Adrenal gland (tissue), 12 donors: ENCODE results near the gene FBLN5. TPM values are rescaled to one million over a fixed set of nuclear protein-coding genes. Genes with fewer than 3 reads are reported as not detected.

Experiments
- DNase-seq, 7 donors: peaks; one replicate each; pipeline ENCODE4 v3.0.0-alpha.2; 2019 to 2020
- H3K27ac ChIP-seq, 5 donors: fragments of 200-600 bp; sonication (generic) in 4 of 5; 1 replicate in 3 of 5; 2 replicates in 2 of 5; pipeline versions ENCODE4 v1.5.1 to v1.8.0; 2016 to 2020; ENCODE audit warnings: mild to moderate bottlenecking in 1 of 5
- H3K27me3 ChIP-seq: fragments of 200-600 bp; 2 replicates; pipeline ENCODE4 v1.8.0; 2021
- H3K36me3 ChIP-seq, 2 donors: fragments of 200-600 bp; replicated peaks in 1 of 2; 1 replicate in 1 of 2; 2 replicates in 1 of 2; pipeline versions ENCODE4 v1.5.1 to v1.8.0; 2018 to 2022
- H3K4me1 ChIP-seq, 2 donors: fragments of 200-600 bp; replicated peaks in 1 of 2; 1 replicate in 1 of 2; 2 replicates in 1 of 2; pipeline versions ENCODE4 v1.5.1 to v1.8.0; 2018 to 2021
- H3K4me3 ChIP-seq, 4 donors: fragments of 200-600 bp; sonication (generic) in 3 of 4; one replicate each; pipeline ENCODE4 v1.5.1; 2016 to 2018
- H3K9me3 ChIP-seq, 3 donors: fragments of 200-600 bp; sonication (generic) in 1 of 3; replicated peaks in 1 of 3; 1 replicate in 2 of 3; 2 replicates in 1 of 3; pipeline versions ENCODE4 v1.5.1 to v1.8.0; 2016 to 2021
- POLR2A ChIP-seq, 2 donors: fragments of 450-650 bp; IDR thresholded peaks; one replicate each; pipeline ENCODE4 v1.6.1; 2017; ENCODE audit warnings: antibody characterized with exemption in 2 of 2, mild to moderate bottlenecking in 2 of 2, moderate library complexity in 1 of 2
- WGBS, 4 donors: extraction: QIAGEN DNeasy Blood & Tissue Kit in 2 of 4; methylation state at CpG; one replicate each; pipeline versions ENCODE4 v1.1.5 to v1.1.7; 2013 to 2017; 5-methylcytosine and 5-hydroxymethylcytosine counted together
- intact Hi-C, 2 donors: fragments of 100-400 bp; cut with DNase I; formaldehyde crosslinking; loops; one replicate each; pipeline versions ENCODE4 v1.14.1 to v1.15.0; 2022 to 2023
- polyA plus RNA-seq, 3 donors: library from polyadenylated mRNA; stranded (reverse); fragments of 200-250 nt in 2 of 3; fragments of 350-450 nt in 1 of 3; fragmentation: Illumina TruSeq in 1 of 3; extraction: RNeasy Lipid Tissue Mini Kit (QIAGEN cat#74804) in 1 of 3; gene quantifications; one replicate each; pipeline ENCODE4 v1.2.3, GENCODE V29; 2013 to 2014
- total RNA-seq, 9 donors: library from RNA; depleted of rRNA in 4 of 9; stranded (reverse); fragments of >200 nt in 4 of 9; fragments of 120-200 nt in 1 of 9; fragmentation: NEBNext Ultra II Directional in 1 of 9; extraction: Animal tissue kit (Norgen Biotek cat#: 25700) in 1 of 9; gene quantifications; one replicate each; pipeline versions ENCODE4 v1.1.0 to v1.2.4, GENCODE V29; 2013 to 2023
- TF ChIP-seq, protein P1 (sequence below), 6 experiments: fragments of 450-650 bp in 4 of 6; fragments of 200-600 bp in 2 of 6; sonication (generic) in 1 of 6; IDR thresholded peaks; 1 replicate in 5 of 6; 2 replicates in 1 of 6; pipeline versions ENCODE4 v1.5.1 to v1.8.0; 2016 to 2021; ENCODE audit warnings: antibody characterized with exemption in 6 of 6, mild to moderate bottlenecking in 2 of 6, moderate library complexity in 1 of 6
- donor health status: healthy with polysubstance abuse.
- donor health status: Bipolar disorder and iron deficiency.
- donor health status: DM: yes; HTN: yes; CAD: no.
- donor health status: DM: no; HTN: no; CAD: no.
- donor health status: DM: no; HTN: no; CAD: no.
- donor health status: DM: yes; HTN: yes; CAD: no.

FBLN5 gene
- total and polyA plus RNA-seq, 12 donors = 26.0 to 389 (median 125) TPM

DNA sequence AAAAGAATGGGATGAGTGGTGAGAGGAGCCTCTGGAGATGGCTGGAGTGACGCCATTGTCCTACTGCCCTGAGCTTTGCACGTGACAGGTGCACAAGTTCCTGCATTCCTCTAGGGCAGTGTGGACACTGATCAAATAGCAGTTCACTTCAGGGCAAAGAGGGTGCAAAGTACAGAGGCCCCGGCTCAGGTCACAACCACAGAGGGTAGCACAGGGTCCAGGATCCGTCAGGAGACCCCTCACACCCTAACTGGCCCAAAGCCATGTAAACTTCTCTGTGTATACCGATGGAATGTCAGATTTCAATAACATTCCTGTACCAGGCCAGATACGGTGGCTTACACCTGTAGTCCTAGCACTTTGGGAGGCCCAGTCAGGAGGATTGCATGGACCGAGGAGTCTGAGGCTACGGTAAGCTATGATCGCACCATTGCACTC lies 10.4 kb upstream of the FBLN5 start:
- no peak overlapping the region for H3K27ac ChIP-seq
- no peak for TF ChIP-seq POLR2A (IDR thresholded peaks at IDR 0.05)
- TF ChIP-seq, protein P1, sequence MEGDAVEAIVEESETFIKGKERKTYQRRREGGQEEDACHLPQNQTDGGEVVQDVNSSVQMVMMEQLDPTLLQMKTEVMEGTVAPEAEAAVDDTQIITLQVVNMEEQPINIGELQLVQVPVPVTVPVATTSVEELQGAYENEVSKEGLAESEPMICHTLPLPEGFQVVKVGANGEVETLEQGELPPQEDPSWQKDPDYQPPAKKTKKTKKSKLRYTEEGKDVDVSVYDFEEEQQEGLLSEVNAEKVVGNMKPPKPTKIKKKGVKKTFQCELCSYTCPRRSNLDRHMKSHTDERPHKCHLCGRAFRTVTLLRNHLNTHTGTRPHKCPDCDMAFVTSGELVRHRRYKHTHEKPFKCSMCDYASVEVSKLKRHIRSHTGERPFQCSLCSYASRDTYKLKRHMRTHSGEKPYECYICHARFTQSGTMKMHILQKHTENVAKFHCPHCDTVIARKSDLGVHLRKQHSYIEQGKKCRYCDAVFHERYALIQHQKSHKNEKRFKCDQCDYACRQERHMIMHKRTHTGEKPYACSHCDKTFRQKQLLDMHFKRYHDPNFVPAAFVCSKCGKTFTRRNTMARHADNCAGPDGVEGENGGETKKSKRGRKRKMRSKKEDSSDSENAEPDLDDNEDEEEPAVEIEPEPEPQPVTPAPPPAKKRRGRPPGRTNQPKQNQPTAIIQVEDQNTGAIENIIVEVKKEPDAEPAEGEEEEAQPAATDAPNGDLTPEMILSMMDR (IDR thresholded peaks at IDR 0.05) = no peak
- no peaks in the 10 kb centered on the region for H3K9me3 ChIP-seq
- peaks cover 0 to 3% of the 10 kb centered on the region in 2 donors for H3K4me1 ChIP-seq
- 89 to 92% (median 91%) methylated on average over 7 to 9 of the region's 9 CpGs for WGBS, 4 donors
- intact Hi-C loops = loop anchor here in 1 of 2 donors (5.0 kb wide), 1 partner anchor 46 kb away; no protein-coding TSS in a partner anchor
- no peaks in the 10 kb centered on the region for H3K27me3 ChIP-seq
- H3K36me3 ChIP-seq = no peaks in the 10 kb centered on the region
- DNase-seq = no peak
- H3K4me3 ChIP-seq = no peak overlapping the region

DNA sequence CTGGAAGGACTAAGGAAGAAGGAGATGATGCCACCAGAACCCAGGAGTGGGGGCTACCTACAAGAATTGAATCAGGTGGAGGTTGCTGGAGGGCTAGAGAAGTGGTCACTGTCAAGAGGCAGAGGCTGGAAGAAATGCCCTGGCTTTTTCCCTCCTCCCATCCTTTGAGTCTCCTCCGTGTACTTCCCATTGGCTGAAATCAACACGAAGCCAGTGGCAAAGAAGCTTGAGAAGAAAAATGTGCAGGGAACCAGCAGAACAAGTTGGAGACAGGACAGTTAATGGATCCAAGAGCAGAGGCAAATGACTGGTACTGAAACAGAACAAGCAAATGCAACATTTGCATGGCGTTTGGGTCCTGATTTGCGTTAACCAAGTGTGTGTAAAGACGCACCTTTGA lies 9.1 kb upstream of the FBLN5 start:
- Histone ChIP-seq H3K4me1 (peaks cover 0 to 3% of the 10 kb centered on the region in 2 donors), H3K9me3 (no peaks in the 10 kb centered on the region), H3K27me3 (no peaks in the 10 kb centered on the region), H3K36me3 (no peaks in the 10 kb centered on the region), H3K27ac (no peak overlapping the region), H3K4me3 (no peak overlapping the region)
- 76 to 88% (median 81%) methylated on average over 5 of the region's 5 CpGs for WGBS, 4 donors
- intact Hi-C loops = loop anchor here in 1 of 2 donors (5.0 kb wide), 1 partner anchor 44 kb away; no protein-coding TSS in a partner anchor
- TF ChIP-seq, protein P1 (IDR thresholded peaks at IDR 0.05) = no peak
- no peak for TF ChIP-seq POLR2A (IDR thresholded peaks at IDR 0.05)
- DNase-seq = no peak

DNA sequence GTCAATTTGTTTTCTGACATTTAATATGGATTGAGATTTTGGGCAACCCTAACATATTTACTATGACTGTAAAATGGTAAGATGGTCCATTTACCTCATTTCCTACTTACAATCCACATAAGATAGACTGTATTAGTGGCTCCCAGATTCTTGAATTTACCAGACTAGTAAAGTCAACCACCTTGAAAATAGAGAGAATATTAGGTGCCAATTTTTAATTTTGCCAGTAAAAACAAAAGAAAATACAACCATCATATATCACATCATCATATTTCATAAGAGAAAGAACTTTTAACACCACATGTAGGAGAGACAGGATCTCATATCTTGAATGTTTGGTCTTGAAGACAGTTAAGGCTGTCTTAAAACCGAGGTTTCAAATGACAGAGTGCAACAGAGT lies 7.7 kb upstream of the FBLN5 start:
- H3K4me1 ChIP-seq = peaks cover 0 to 3% of the 10 kb centered on the region in 2 donors
- WGBS, 4 donors = 59 to 72% (median 68%) methylated on average over 1 of the region's 1 CpG
- H3K27ac ChIP-seq = no peak overlapping the region
- no peak for TF ChIP-seq POLR2A (IDR thresholded peaks at IDR 0.05)
- TF ChIP-seq, protein P1 (IDR thresholded peaks at IDR 0.05) = no peak
- no peaks in the 10 kb centered on the region for H3K36me3 ChIP-seq
- no peak for DNase-seq
- H3K4me3 ChIP-seq = no peak overlapping the region
- H3K27me3 ChIP-seq = no peaks in the 10 kb centered on the region
- no peaks in the 10 kb centered on the region for H3K9me3 ChIP-seq
- intact Hi-C loops = loop anchor here in 1 of 2 donors (5.0 kb wide), 1 partner anchor 43 kb away; no protein-coding TSS in a partner anchor

DNA sequence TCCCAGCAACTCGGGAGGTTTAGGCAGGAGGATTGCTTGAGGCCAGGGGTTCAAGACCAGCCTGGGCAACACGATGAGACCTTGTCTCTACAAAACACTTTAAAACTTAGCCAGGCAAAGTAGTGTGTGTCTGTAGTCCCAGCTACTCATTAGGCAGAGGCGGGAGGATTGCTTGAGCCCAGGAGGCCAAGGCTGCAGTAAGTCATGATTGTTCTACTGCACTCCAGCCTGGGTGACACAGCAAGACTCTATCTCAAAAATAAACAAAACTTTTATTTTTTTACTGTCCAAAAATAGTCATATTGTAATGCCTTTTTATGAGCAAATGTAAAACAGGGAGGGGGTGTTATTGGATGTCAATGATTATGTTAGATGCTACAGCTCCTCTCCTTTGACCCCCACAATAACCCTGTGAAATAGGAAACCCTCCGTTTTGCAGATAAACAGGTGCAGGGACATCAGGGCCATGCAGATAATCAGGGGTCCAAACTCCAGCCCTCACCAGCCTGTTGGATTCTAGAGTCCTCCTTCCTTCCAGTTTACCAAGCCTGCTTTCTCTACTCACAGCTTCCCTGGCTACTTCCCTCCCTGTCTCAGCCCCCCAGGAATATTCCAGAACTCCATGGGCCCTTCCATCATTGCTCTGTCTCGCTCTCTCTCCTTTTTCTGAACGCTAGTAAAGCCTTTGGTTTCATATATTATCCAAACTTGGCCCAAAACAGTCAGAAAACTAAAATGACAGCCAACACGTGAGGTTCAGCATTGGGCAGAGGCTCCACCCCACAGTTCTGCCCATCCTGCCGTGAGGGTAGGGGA lies 5.9 kb upstream of the FBLN5 start:
- no peak for TF ChIP-seq POLR2A (IDR thresholded peaks at IDR 0.05)
- TF ChIP-seq, protein P1 (IDR thresholded peaks at IDR 0.05) = no peak
- peak; percentile 34 to 73 (median 50) for DNase-seq
- no peaks in the 10 kb centered on the region for H3K27me3 ChIP-seq
- H3K4me3 ChIP-seq = no peak overlapping the region
- H3K9me3 ChIP-seq = no peaks in the 10 kb centered on the region
- intact Hi-C loops = no loop called here
- peak overlapping the region in 1 of 5 donors; percentile 4 for H3K27ac ChIP-seq
- peaks cover 0 to 3% of the 10 kb centered on the region in 2 donors for H3K4me1 ChIP-seq
- H3K36me3 ChIP-seq = no peaks in the 10 kb centered on the region
- WGBS, 4 donors = 55 to 63% (median 59%) methylated on average over 8 of the region's 8 CpGs
